Mesenchymal stem cell (in vitro differentiated cells and primary cell): Measurements from ENCODE around the gene CARD11.

Experiments
- DNase-seq: peaks from one replicate; pipeline ENCODE4 v3.0.0-alpha.2; 2013
- H2AFZ ChIP-seq: one replicate; pipeline ENCODE4 v1.6.1; 2013; ENCODE audit warnings: low read depth, mild to moderate bottlenecking, control low read depth, inconsistent platforms, low read length, moderate library complexity
- H2AK5ac ChIP-seq: 2 replicates; pipeline ENCODE4 v1.6.1; 2013; ENCODE audit warnings: low read length, moderate library complexity, mild to moderate bottlenecking, inconsistent platforms; ENCODE audit not compliant: severe bottlenecking
- H2BK120ac ChIP-seq: one replicate; pipeline ENCODE4 v1.6.1; 2013; ENCODE audit warnings: low read depth, mild to moderate bottlenecking, inconsistent platforms, low read length, moderate library complexity
- H2BK12ac ChIP-seq, 2 experiments: one replicate each; pipeline ENCODE4 v1.6.1; 2013; ENCODE audit warnings: inconsistent platforms in 2 of 2, low read length in 2 of 2, mild to moderate bottlenecking in 2 of 2, moderate library complexity in 2 of 2, control low read depth in 1 of 2
- H2BK15ac ChIP-seq: one replicate; pipeline ENCODE4 v1.6.1; 2013; ENCODE audit warnings: mild to moderate bottlenecking, low read depth, inconsistent platforms; ENCODE audit not compliant: poor library complexity, severe bottlenecking
- H2BK5ac ChIP-seq: 2 replicates; pipeline ENCODE4 v1.6.1; 2013; ENCODE audit warnings: low read depth, mild to moderate bottlenecking, low read length, control low read depth, inconsistent platforms; ENCODE audit not compliant: poor library complexity, severe bottlenecking
- H3K14ac ChIP-seq, 2 experiments: one replicate each; pipeline ENCODE4 v1.6.1; 2013; ENCODE audit warnings: inconsistent platforms in 2 of 2, low read length in 2 of 2, control low read depth in 1 of 2, mild to moderate bottlenecking in 1 of 2, moderate library complexity in 1 of 2
- H3K18ac ChIP-seq, 2 experiments: one replicate each; pipeline ENCODE4 v1.6.1; 2013; ENCODE audit warnings: inconsistent platforms in 2 of 2, low read length in 2 of 2, control low read depth in 1 of 2, low read depth in 1 of 2, mild to moderate bottlenecking in 1 of 2
- H3K23ac ChIP-seq, 2 experiments: one replicate each; pipeline ENCODE4 v1.6.1; 2013; ENCODE audit warnings: inconsistent platforms in 2 of 2, low read length in 2 of 2, mild to moderate bottlenecking in 2 of 2, moderate library complexity in 2 of 2, control low read depth in 1 of 2
- H3K27ac ChIP-seq: 2 replicates; pipeline ENCODE4 v1.5.1; 2013; ENCODE audit warnings: mild to moderate bottlenecking, moderate library complexity, low read length, control low read depth, inconsistent platforms; ENCODE audit not compliant: poor library complexity, severe bottlenecking
- H3K27me3 ChIP-seq, 2 experiments: 2 replicates each; pipeline versions ENCODE4 v1.6.1 to v1.7.0; 2013; ENCODE audit warnings: low read length in 2 of 2, mild to moderate bottlenecking in 2 of 2, moderate library complexity in 2 of 2, control low read depth in 1 of 2, inconsistent platforms in 1 of 2; ENCODE audit not compliant: control insufficient read depth in 1 of 2, insufficient read depth in 1 of 2
- H3K36me3 ChIP-seq, 2 experiments: 2 replicates each; pipeline versions ENCODE4 v1.6.1 to v1.7.0; 2013; ENCODE audit warnings: low read length in 2 of 2, control low read depth in 1 of 2, inconsistent platforms in 1 of 2, low read depth in 1 of 2, mild to moderate bottlenecking in 1 of 2; ENCODE audit not compliant: insufficient read depth in 2 of 2, control insufficient read depth in 1 of 2
- H3K4ac ChIP-seq, 2 experiments: one replicate each; pipeline ENCODE4 v1.6.1; 2013; ENCODE audit warnings: inconsistent platforms in 2 of 2, low read length in 2 of 2, mild to moderate bottlenecking in 2 of 2, moderate library complexity in 2 of 2, control low read depth in 1 of 2, low read depth in 1 of 2
- H3K4me1 ChIP-seq: 2 replicates; pipeline ENCODE4 v1.6.1; 2013; ENCODE audit warnings: low read depth, low read length, control low read depth; ENCODE audit not compliant: control insufficient read depth, insufficient read depth
- H3K4me2 ChIP-seq: 2 replicates; pipeline ENCODE4 v1.6.1; 2013; ENCODE audit warnings: low read length, mild to moderate bottlenecking, inconsistent platforms; ENCODE audit not compliant: poor library complexity, severe bottlenecking
- H3K4me3 ChIP-seq, 2 experiments: 2 replicates each; pipeline versions ENCODE4 v1.5.1 to v1.7.0; 2013; ENCODE audit warnings: low read length in 2 of 2, mild to moderate bottlenecking in 2 of 2, control low read depth in 1 of 2, low read depth in 1 of 2; ENCODE audit not compliant: insufficient read depth in 1 of 2
- H3K79me1 ChIP-seq: replicated peaks from 2 replicates; pipeline ENCODE4 v1.6.1; 2013; ENCODE audit warnings: mild to moderate bottlenecking, control low read depth, low read length, inconsistent platforms; ENCODE audit not compliant: poor library complexity, severe bottlenecking
- H3K9ac ChIP-seq: 2 replicates; pipeline ENCODE4 v1.7.0; 2013; ENCODE audit warnings: mild to moderate bottlenecking, low read length, moderate library complexity
- H3K9me3 ChIP-seq: 2 replicates; pipeline ENCODE4 v1.7.0; 2013; ENCODE audit warnings: mild to moderate bottlenecking, low read length; ENCODE audit not compliant: control insufficient read depth
- H4K8ac ChIP-seq: one replicate; pipeline ENCODE4 v1.6.1; 2013; ENCODE audit warnings: inconsistent platforms, mild to moderate bottlenecking, low read length, moderate library complexity
- H4K91ac ChIP-seq: one replicate; pipeline ENCODE4 v1.6.1; 2013; ENCODE audit warnings: mild to moderate bottlenecking, low read length, inconsistent platforms
- WGBS: methylation state at CpG from one replicate; pipeline ENCODE4 v1.1.7; 2013; ENCODE audit warnings: mixed read lengths; 5-methylcytosine and 5-hydroxymethylcytosine counted together

The CARD11 gene

GRCh38 chr7:2943851-2944601 lies 99.6 kb downstream of the CARD11 start:
- H3K4me3 ChIP-seq = no peak overlapping the region
- H3K9me3 ChIP-seq = peaks cover 6% of the 10 kb centered on the region
- no peak overlapping the region for H3K14ac ChIP-seq
- H3K79me1 ChIP-seq = no peaks in the 10 kb centered on the region
- H3K4me2 ChIP-seq = no peak overlapping the region
- no peak overlapping the region for H3K18ac ChIP-seq
- H2BK5ac ChIP-seq = no peak overlapping the region
- H4K91ac ChIP-seq = no peak overlapping the region
- no peak overlapping the region for H2AK5ac ChIP-seq
- 94% methylated on average over 35 of the region's 35 CpGs for WGBS
- H3K9ac ChIP-seq = no peak overlapping the region
- no peak overlapping the region for H3K27ac ChIP-seq
- no peak overlapping the region for H2BK12ac ChIP-seq
- peaks cover 31 to 43% of the 10 kb centered on the region in 2 experiments for H3K27me3 ChIP-seq
- H2BK120ac ChIP-seq = no peak overlapping the region
- H3K4me1 ChIP-seq = no peaks in the 10 kb centered on the region
- DNase-seq = no peak
- no peak overlapping the region for H2BK15ac ChIP-seq
- no peak overlapping the region for H2AFZ ChIP-seq
- H4K8ac ChIP-seq = no peak overlapping the region
- no peak overlapping the region for H3K23ac ChIP-seq
- peaks cover 0 to 3% of the 10 kb centered on the region in 2 experiments for H3K36me3 ChIP-seq
- H3K4ac ChIP-seq = no peak overlapping the region

- Histone ChIP-seq H3K14ac (no peak overlapping the region), H3K9ac (no peak overlapping the region)
- 90% methylated on average over 12 of the region's 12 CpGs for WGBS
Observed at GRCh38 chr7:2941216-2941859, 102.3 kb downstream of the CARD11 start.

DNA sequence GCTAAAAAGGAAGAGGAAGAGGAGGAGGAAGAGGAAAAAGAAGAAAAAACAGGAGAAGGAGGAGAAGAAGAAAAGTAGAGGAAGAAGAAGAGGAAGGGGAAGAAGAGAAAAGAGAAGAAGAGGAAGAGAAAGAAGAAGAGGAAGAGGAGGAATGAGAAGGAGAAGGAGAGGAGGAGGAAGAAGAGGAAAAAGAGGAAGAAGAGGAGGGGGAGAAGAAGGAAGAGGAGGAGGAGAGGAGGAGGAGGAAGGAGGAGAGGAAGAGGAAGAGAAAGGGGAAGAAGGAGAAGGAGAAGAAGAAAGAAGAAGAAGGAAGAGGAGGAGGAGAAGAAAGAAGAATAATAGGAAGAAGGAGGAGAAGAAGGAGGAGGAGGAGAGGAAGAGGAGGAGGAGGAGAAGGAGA lies 103.2 kb downstream of the CARD11 start:
- H3K79me1 ChIP-seq = no peaks in the 10 kb centered on the region
- peaks cover 46 to 49% of the 10 kb centered on the region in 2 experiments for H3K27me3 ChIP-seq
- H2AFZ ChIP-seq = no peak overlapping the region
- no peak for DNase-seq
- no peak overlapping the region for H4K8ac ChIP-seq
- H3K14ac ChIP-seq = no peak overlapping the region
- no peak overlapping the region for H2BK5ac ChIP-seq
- H3K4me2 ChIP-seq = no peak overlapping the region
- no peak overlapping the region for H3K9ac ChIP-seq
- H2BK15ac ChIP-seq = no peak overlapping the region
- H4K91ac ChIP-seq = no peak overlapping the region
- H3K27ac ChIP-seq = no peak overlapping the region
- H2BK120ac ChIP-seq = no peak overlapping the region
- H3K9me3 ChIP-seq = no peaks in the 10 kb centered on the region
- H3K4me3 ChIP-seq = no peak overlapping the region
- H3K4ac ChIP-seq = no peak overlapping the region
- H3K18ac ChIP-seq = no peak overlapping the region
- peaks cover 1% of the 10 kb centered on the region for H3K4me1 ChIP-seq
- no peak overlapping the region for H3K23ac ChIP-seq
- no peak overlapping the region for H2AK5ac ChIP-seq
- H3K36me3 ChIP-seq = peaks cover 0 to 3% of the 10 kb centered on the region in 2 experiments
- H2BK12ac ChIP-seq = no peak overlapping the region

More at GRCh38 chr7:2941216-2941859, 102.3 kb downstream of the CARD11 start:
- Histone ChIP-seq H3K4ac (no peak overlapping the region), H2BK15ac (no peak overlapping the region), H3K9me3 (no peaks in the 10 kb centered on the region), H3K4me3 (no peak overlapping the region), H3K27ac (no peak overlapping the region), H2BK5ac (no peak overlapping the region), H3K79me1 (no peaks in the 10 kb centered on the region), H4K8ac (no peak overlapping the region), H3K4me1 (no peaks in the 10 kb centered on the region), H3K18ac (no peak overlapping the region), H3K36me3 (peaks cover 0 to 3% of the 10 kb centered on the region in 2 experiments), H2AK5ac (no peak overlapping the region), H3K4me2 (no peak overlapping the region), H3K27me3 (peaks cover 47 to 49% of the 10 kb centered on the region in 2 experiments), H4K91ac (no peak overlapping the region), H2AFZ (no peak overlapping the region), H3K23ac (no peak overlapping the region), H2BK12ac (no peak overlapping the region), H2BK120ac (no peak overlapping the region)
- no peak for DNase-seq

DNA sequence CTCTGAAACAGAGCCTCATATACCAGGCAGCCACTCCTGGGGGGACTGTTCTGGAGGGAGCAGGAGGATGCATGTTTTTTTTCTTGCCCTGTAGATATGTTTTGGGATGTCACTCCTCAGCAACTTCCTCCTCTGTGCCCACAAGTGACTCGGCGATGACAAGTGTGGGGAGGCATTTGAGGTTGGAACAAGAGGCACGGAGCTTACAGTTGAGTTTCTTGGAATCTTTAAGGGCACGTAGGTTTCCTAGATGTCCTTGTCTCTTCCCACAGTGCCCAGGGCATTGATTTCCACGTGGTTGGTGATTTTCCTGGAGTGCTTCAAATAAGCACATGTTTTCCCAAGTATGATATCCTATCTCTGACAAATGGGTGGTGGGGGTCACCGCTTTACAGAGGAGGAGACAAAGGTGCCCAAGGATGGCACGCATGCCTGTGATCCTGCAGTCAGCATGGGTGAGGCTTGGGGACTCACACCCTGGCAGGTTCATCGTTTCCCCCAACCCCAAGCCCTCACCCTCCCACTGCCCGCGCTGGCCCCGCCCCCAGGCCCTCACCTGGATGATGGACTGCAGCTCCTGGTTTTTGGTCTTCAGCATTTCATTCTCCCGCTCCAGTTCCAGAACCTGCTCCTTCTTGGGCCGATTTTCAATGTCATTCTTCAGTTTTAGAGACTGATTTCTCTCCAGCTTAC lies 104.3 kb downstream of the CARD11 start:
- Histone ChIP-seq H3K27me3 (peaks cover 42 to 43% of the 10 kb centered on the region in 2 experiments), H3K18ac (no peak overlapping the region), H3K79me1 (no peaks in the 10 kb centered on the region), H2AFZ (no peak overlapping the region), H3K14ac (no peak overlapping the region), H3K9me3 (no peaks in the 10 kb centered on the region), H3K4me1 (peaks cover 8% of the 10 kb centered on the region), H3K4me3 (no peak overlapping the region), H3K27ac (no peak overlapping the region), H4K91ac (no peak overlapping the region), H2BK5ac (no peak overlapping the region), H3K9ac (no peak overlapping the region), H2BK120ac (no peak overlapping the region), H2BK15ac (no peak overlapping the region), H2AK5ac (no peak overlapping the region), H4K8ac (no peak overlapping the region), H3K36me3 (peaks cover 0 to 2% of the 10 kb centered on the region in 2 experiments), H2BK12ac (no peak overlapping the region), H3K4ac (no peak overlapping the region), H3K4me2 (no peak overlapping the region), H3K23ac (no peak overlapping the region)
- WGBS = 78% methylated on average over 13 of the region's 13 CpGs
- DNase-seq = no peak
